Nephron progenitor cell (in vitro differentiated cells): ENCODE results near the gene TNNC1.

Experiments used
- DNase-seq: peaks from one replicate; pipeline ENCODE4 v3.0.0; 2021
- H3K27ac Mint-ChIP-seq: 2 replicates; pipeline ENCODE4 v1.8.0; 2021; ENCODE audit warnings: mild to moderate bottlenecking, moderate library complexity, mixed read lengths
- H3K27me3 Mint-ChIP-seq: 2 replicates; pipeline ENCODE4 v1.8.0; 2021; ENCODE audit warnings: mild to moderate bottlenecking, low read depth, mixed read lengths; ENCODE audit not compliant: poor library complexity
- H3K36me3 Mint-ChIP-seq: 2 replicates; pipeline ENCODE4 v1.8.0; 2021; ENCODE audit warnings: low read depth, mixed read lengths
- H3K4me1 Mint-ChIP-seq: 2 replicates; pipeline ENCODE4 v1.8.0; 2021; ENCODE audit warnings: mixed read lengths
- H3K4me3 Mint-ChIP-seq: 2 replicates; pipeline ENCODE4 v1.8.0; 2021; ENCODE audit warnings: mild to moderate bottlenecking, moderate library complexity, mixed read lengths
- H3K9me3 Mint-ChIP-seq: 2 replicates; pipeline ENCODE4 v1.8.0; 2021; ENCODE audit warnings: mild to moderate bottlenecking, moderate library complexity, mixed read lengths
- CTCF ChIP-seq: fragments of 200-600 bp; sonication (generic); IDR thresholded peaks from 2 replicates; pipeline ENCODE4 v1.5.0; 2021; ENCODE audit warnings: antibody characterized with exemption

The TNNC1 gene

GRCh38 chr3:52439426-52440248 lies 14.2 kb downstream of the TNNC1 start:
- no peaks in the 10 kb centered on the region for H3K36me3 Mint-ChIP-seq
- no peak overlapping the region for H3K27ac Mint-ChIP-seq
- no peak for DNase-seq
- TF ChIP-seq CTCF, result no peak
- no peaks in the 10 kb centered on the region for H3K27me3 Mint-ChIP-seq
- H3K9me3 Mint-ChIP-seq, result no peaks in the 10 kb centered on the region
- H3K4me3 Mint-ChIP-seq, result no peak overlapping the region
- H3K4me1 Mint-ChIP-seq, result peaks cover 59% of the 10 kb centered on the region

DNA sequence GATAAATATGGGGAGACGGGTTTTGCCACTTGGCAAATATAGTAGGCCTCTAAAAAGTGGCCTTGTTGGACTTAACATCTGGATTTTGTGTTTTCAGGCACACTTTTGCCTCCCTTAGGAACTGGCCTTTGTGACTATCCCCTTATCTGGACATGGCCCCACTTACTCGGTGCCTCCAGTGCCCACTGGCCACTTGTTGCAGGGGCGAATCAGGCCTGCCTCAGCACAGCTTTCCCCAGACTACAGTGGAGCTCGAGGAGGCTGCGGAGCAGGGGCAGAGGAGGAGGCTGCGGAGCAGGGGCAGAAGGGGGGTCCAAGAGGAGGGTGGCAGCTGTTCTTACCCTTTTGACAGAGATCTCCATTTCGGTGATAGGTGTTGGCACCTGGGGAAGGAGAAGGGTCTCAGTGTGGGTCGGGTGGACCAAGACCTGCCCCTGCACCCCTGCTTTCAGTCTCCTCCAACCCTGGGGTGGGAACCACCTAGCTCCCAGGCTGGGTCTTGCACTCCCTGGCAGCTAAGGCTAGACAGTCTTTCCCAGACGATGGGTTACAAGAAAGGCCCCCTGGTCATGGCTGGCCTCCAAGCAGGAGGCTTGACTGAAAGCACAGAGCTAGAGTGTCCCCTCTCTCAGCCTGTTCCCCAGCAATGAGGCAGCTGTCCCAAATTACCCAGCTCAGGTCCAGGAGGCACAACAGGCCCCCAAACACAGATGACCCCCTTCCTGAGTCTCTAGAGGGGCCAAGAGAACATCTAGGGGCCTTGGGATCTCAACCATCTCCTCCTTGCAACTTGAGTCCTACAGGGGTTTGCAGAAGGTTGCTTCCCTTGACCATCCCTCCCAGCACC lies 15.0 kb downstream of the TNNC1 start:
- DNase-seq, result no peak
- H3K9me3 Mint-ChIP-seq, result no peaks in the 10 kb centered on the region
- H3K27ac Mint-ChIP-seq, result no peak overlapping the region
- no peaks in the 10 kb centered on the region for H3K36me3 Mint-ChIP-seq
- H3K4me1 Mint-ChIP-seq, result peaks cover 61% of the 10 kb centered on the region
- H3K4me3 Mint-ChIP-seq, result no peak overlapping the region
- TF ChIP-seq CTCF, result no peak
- H3K27me3 Mint-ChIP-seq, result peaks cover 4% of the 10 kb centered on the region

GRCh38 chr3:52438104-52438376 lies 15.8 kb downstream of the TNNC1 start:
- DNase-seq, result no peak
- Mint-ChIP-seq H3K9me3 (no peaks in the 10 kb centered on the region), H3K27ac (no peak overlapping the region), H3K4me3 (no peak overlapping the region), H3K36me3 (no peaks in the 10 kb centered on the region), H3K4me1 (peaks cover 61% of the 10 kb centered on the region), H3K27me3 (peaks cover 4% of the 10 kb centered on the region)
- no peak for TF ChIP-seq CTCF

- TF ChIP-seq CTCF, result no peak
- Mint-ChIP-seq H3K9me3 (no peaks in the 10 kb centered on the region), H3K4me3 (no peak overlapping the region), H3K27me3 (peaks cover 4% of the 10 kb centered on the region), H3K36me3 (no peaks in the 10 kb centered on the region), H3K27ac (no peak overlapping the region), H3K4me1 (peaks cover 61% of the 10 kb centered on the region)
- DNase-seq, result no peak
Observed at GRCh38 chr3:52437326-52438103, 16.3 kb downstream of the TNNC1 start.

DNA sequence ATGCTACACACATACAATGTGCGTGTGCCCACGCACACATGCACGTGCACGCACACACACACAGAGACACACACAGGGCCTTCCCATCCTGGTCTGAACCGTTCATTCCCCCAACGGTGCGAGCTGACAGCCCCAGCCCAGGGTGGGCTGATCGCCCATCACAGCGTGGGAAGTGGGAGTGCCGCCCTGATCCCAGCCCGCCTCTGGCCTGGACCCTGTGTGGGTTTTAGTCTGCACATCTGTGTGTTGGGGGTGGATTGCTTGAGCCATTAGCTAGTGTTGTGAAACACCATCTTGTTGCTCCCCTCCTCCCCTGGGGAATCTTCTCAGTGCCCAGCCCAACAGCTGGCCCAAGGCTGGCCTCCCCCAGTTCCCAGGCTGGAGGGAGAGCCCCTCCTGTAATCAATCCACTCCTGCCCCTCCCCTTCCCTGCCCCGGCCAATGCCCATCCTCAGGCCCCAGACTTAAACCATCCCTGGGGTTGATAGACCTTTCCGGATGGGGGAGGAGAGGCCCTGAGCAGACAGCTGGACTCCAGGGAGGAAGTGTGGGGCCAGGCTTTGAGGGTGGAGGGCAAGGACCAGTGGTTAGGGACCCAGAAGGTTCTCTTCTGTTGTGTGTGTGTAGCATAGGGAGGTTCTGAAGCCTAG lies 17.2 kb downstream of the TNNC1 start:
- TF ChIP-seq CTCF, result no peak
- H3K27ac Mint-ChIP-seq, result peak overlapping the region; percentile 87

More for the DNA sequence above, 17.2 kb downstream of the TNNC1 start:
- H3K27me3 Mint-ChIP-seq, result peaks cover 4% of the 10 kb centered on the region
- DNase-seq, result peak; percentile 60
- H3K36me3 Mint-ChIP-seq, result no peaks in the 10 kb centered on the region
- H3K4me3 Mint-ChIP-seq, result no peak overlapping the region
- H3K9me3 Mint-ChIP-seq, result no peaks in the 10 kb centered on the region
- peaks cover 68% of the 10 kb centered on the region for H3K4me1 Mint-ChIP-seq
